ENCODE results near the gene IFT81.

GRCh38 chr12:110248096-110248447 is 123.9 kb downstream of the IFT81 start:
- no peak for TF ChIP-seq CTCF (IDR thresholded peaks at IDR 0.05; ENCODE audit: low read length)
- TF ChIP-seq EZH2 (optimal IDR thresholded peaks at IDR 0.05; ENCODE audit: low read depth, low read length): no peak
